Fibroblast of the conjunctiva (primary cell): ENCODE data around the gene KNSTRN.
A peak's percentile ranks its signal among the peaks of the same experiment; 100 is the strongest.

ENCODE experiments used
- DNase-seq: peaks from one replicate; pipeline ENCODE4 v3.0.0-alpha.2; 2010; ENCODE audit warnings: low read depth

The KNSTRN gene

GRCh38 chr15:40435023-40435709 lies 52.6 kb downstream of the KNSTRN start:
- no peak for DNase-seq

GRCh38 chr15:40435710-40436089 lies 53.2 kb downstream of the KNSTRN start:
- no peak for DNase-seq

GRCh38 chr15:40436116-40436891 lies 53.8 kb downstream of the KNSTRN start:
- no peak for DNase-seq

- no peak for DNase-seq
Measured at GRCh38 chr15:40436892-40437751, 54.6 kb downstream of the KNSTRN start.

- DNase-seq, result no peak
Measured at GRCh38 chr15:40437752-40438687, 55.5 kb downstream of the KNSTRN start.

- no peak for DNase-seq
Measured at GRCh38 chr15:40438712-40439111, 56.2 kb downstream of the KNSTRN start.

GRCh38 chr15:40439461-40439959 lies 57.0 kb downstream of the KNSTRN start:
- no peak for DNase-seq

- DNase-seq, result no peak
Measured at GRCh38 chr15:40439960-40440742, 57.6 kb downstream of the KNSTRN start.

GRCh38 chr15:40440743-40441564 lies 58.4 kb downstream of the KNSTRN start, which contains the start of gene BAHD1:
Gene BAHD1 (plus strand): TSS chr15:40440953. CDS start chr15:40458465, 17,512 bp downstream.
- peak; percentile 89 for DNase-seq

GRCh38 chr15:40441565-40442531 lies 59.3 kb downstream of the KNSTRN start:
- no peak for DNase-seq

- no peak for DNase-seq
Measured at GRCh38 chr15:40443255-40443654, 60.7 kb downstream of the KNSTRN start.

- DNase-seq, result no peak
Measured at GRCh38 chr15:40443846-40444245, 61.3 kb downstream of the KNSTRN start.
